HG03064 (cell line): ENCODE results near the gene RRP1.
"Not testable (repeated sequence)": the region's sequence is repeated elsewhere in the genome, so short reads cannot be mapped to it uniquely, and the experiment has no call there.

Experiments
- ATAC-seq: cut with Tn5 transposase; IDR thresholded peaks from one replicate; pipeline ENCODE4 v1.9.1; 2021; ENCODE audit warnings: low read depth; ENCODE audit not compliant: unreplicated experiment

RRP1 gene

DNA sequence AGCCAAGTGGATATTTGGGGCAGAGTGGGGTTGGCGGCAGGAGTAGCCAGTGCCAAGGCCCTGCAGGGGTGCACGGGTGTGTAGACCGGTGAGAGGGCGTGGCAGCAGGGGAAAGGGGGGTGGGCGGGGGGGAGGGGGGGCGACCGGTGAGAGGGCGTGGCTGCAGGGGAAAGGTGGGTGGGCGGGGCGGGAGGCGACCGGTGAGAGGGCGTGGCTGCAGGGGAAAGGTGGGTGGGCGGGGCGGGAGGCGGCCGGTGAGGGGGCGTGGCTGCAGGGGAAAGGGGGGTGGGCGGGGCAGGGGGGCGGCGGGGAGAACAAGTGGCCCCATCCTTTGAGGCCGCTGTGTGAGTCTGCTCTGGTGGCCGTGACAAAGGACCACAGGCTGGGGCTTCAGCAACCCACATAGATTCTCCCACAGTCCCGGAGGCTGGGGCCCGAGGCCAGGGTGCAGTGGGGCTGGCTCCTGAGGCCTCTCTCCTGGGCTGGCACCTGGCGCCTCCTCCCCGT, 25.8 kb downstream of the RRP1 start:
- ATAC-seq: no peak

DNA sequence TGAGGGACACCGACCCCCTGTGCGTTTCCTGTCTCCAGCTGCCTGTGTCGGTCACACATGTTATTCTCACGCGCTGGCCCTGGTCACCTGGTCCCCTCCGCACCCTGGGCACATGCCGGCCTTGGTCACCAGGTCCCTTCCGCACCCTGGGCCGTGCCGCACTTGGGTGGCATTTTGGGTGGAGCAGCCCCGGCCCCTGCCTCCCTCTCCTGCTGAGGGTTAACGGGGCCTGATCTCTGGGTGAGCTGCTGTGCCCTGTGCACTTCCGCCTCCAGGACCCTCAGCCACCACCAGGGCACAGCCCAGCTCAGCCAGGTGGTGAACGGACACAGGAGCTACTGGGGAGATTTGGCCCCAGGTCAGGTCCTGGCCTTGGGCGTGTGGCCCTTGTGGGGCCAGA, 26.6 kb downstream of the RRP1 start:
- no peak for ATAC-seq

DNA sequence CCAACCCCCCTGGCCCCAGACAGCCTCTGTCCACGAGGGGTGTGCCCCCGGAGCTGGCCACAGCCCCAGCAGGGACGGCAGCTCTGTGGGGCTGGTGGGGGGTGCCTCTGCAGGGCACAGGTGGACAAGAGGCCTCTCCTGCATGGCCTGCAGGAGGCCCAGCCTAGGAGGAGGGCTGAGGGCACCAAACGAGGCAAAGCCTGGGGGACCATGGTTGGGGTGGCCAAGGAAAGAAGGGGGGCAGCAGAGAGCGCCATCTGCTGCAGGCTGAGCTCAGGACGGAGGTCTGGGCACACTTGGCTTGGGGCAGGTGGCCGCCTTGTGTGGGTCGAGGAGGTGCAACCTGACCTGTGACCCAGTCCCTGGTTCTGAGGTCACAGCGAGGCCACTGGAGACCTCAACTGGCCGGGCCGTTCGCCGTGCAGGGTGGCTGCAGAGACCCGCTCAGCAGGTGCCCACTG, 27.3 kb downstream of the RRP1 start:
- no peak for ATAC-seq

DNA sequence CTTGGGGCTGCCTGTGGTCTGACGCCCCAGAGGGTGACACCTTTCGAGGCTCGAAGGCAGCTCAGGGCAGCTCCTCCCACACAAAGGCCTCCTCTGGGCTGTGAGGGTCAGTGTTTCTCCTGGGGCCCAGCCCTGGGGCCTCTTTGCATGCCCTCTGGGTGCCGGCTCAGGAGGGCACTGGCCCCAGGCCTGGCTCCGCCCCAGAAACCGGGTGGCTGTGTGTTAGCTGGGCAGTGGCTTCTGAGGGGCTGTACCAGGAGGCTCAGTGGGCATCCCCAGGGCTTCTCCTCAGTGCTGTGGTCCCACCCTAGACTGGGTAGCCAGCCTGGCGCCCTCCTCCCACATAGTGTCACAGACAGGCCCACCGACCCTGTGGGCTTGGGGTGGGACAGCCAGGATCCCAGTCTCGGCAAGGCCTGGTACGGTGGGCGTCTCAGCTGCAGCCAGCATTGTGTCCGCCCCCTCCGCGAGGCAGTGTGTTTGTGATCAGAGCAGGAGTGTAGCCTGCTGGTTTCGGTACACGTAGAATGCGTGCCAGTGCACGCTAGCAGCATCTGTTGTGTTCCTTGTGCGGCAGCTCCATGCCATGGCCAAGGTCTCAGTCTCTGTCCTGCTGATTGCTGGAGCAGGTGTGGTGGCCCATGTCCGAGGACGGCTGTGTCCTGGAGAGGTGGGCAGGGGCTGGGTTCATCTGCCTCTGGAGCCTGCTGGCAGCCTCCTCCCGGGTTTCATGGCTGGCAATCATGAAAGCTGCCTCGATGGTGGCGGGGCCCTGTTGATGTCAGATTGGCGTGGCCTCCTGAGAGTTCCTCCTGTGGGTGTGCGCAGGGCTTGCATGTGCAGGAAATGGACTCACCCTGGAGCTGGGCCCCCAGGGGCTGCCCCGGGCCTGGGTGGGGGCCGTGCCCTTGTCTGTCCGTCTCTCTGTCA, 28.0 kb downstream of the RRP1 start:
- no peak for ATAC-seq

DNA sequence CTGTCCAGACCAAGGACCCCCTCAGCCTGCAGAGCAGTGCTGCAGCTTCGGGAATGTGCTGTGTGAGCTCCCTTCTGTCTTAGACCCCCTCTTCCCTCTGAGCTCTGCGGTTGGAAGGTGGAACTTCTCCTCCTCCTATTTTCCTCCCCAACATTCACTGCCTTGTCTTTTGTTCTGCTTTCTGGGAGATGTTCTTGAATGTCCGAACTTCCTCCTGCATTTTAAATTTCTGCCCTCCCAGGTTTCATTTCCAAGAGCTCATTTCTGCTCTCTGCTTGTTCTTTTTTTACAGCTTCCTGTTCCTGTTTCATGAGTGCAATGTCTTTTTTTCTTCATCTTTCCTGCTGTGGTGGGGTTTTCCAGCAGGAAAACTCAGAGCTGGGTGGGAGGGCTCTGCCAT, 29.3 kb downstream of the RRP1 start:
- ATAC-seq: no peak

DNA sequence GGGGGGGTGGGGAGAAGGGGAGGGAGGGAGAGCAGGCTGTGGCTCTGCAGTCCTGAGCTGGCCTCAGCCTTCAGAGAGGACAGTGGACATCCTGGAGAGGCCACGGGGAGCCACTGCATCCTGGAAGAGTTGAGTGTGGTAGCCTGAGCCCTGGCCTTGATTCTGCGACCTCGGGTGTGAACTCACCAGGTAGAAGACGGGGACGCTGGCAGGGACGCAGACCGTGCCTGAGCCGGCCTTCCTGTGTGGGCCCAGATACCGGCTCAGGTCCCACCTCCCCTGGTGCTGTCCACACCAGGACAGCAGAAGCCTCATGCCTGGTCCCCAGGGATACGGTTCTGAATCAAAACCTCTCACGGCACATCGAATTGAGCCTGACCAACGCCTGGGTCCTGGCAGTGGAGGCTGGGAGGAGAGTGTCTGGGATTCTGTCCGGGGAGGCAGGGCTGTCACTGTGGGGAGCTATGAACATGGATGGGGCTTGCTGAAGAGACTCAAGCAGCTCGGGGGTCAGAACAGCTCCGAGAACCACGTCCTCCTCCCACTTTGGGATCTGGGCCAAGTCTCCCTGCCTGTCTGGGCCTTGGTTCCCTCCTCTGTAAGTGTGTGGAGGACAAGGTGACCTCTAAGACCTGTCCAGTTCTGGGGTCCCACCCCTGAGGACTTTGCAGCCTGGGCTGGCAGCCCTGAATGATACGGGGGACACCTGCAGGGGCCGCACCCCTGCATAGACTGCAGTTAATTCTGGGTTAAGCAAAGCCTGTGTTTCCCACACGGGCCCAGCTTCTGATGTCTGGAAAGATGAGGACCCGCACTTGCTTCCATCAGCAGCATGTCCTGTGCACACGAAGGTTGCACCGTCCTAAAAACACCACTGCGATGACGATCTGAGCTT, 30.4 kb downstream of the RRP1 start:
- no peak for ATAC-seq

DNA sequence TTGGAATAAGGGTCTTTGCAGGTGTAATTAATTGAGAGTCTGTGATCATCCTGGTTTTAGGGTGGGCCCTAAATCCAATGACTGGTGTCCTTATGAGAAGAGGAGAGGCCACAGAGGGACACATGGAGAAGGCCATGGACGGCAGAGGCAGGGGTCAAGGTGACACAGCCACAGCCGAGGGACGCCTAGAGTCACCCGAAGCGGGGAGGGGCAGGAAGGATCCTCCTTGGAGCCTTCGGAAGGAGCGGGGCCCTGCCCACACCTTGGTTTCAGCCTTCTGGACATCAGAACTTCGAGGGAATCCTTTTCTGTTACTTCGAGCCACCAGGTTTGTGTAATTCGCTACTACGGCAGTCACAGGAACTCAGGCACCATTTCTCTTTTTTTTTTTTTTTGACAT, 31.1 kb downstream of the RRP1 start:
- ATAC-seq: no peak

DNA sequence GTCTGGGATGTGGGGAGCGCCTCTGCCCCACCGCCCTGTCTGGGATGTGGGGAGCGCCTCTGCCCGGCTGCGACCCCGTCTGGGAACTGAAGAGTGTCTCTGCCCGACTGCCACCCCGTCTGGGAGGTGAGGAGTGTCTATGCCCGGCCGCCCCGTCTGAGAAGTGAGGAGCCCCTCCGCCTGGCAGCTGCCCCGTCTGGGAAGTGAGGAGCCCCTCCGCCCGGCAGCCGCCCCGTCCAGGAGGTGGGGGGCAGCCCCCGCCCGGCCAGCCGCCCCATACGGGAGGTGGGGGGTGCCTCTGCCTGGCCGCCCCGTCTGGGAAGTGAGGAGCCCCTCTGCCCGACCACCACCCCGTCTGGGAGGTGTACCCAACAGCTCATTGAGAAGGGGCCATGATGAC, 32.8 kb downstream of the RRP1 start:
- not testable (repeated sequence) for ATAC-seq

DNA sequence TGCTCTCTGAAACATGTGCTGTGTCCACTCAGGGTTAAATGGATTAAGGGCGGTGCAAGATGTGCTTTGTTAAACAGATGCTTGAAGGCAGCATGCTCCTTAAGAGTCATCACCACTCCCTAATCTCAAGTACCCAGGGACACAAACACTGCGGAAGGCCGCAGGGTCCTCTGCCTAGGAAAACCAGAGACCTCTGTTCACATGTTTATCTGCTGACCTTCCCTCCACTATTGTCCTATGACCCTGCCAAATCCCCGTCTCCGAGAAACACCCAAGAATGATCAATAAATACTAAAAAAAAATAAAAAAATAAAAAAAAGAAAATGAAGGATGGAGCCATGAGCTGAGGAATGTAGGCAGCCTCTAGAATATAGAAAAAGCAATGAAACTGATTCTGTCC, 33.4 kb downstream of the RRP1 start:
- not testable (repeated sequence) for ATAC-seq

DNA sequence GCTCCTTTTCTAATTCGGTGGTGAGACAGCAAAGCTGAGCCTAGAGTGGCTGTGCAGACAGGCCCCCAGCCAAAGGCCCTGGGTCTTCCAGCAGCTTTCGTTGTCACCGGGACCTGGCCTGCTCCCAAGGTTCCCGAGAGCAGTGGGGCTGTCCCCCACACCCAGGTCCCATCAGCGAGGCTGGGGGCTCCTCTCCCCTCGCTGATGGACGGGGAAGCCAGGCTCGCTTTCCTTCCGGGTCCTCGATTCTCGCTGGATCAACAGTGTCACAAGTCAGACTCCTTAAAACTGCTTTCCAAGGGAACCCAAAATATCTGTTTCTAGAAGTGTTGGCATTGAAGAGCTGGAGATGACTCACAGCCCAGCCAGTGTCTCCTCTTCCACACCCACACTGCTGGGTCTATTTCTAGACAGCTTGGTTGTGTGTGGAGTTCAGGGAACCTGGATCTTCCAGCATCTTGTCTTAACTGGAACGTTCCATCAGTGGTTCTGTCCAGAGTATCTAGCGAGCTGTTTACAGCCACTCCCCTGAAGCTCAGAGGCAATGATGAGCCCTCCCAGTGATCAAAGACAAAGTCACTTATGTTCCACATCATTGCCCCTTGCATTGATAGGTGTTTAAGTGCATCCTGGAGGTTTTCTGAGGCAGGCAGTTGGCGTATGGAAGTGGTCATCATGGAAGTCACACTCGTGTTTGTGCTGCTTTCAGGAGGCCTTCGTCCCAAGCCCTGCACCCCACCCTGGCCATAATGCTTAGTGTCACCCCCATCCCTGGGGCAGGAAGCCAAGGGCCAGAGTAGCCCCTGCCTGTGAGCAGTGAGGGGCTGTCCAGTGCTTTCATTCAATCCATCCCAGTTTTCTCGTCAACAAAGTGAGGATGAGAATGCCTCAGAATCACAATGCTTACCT, 35.2 kb downstream of the RRP1 start:
- no peak for ATAC-seq

DNA sequence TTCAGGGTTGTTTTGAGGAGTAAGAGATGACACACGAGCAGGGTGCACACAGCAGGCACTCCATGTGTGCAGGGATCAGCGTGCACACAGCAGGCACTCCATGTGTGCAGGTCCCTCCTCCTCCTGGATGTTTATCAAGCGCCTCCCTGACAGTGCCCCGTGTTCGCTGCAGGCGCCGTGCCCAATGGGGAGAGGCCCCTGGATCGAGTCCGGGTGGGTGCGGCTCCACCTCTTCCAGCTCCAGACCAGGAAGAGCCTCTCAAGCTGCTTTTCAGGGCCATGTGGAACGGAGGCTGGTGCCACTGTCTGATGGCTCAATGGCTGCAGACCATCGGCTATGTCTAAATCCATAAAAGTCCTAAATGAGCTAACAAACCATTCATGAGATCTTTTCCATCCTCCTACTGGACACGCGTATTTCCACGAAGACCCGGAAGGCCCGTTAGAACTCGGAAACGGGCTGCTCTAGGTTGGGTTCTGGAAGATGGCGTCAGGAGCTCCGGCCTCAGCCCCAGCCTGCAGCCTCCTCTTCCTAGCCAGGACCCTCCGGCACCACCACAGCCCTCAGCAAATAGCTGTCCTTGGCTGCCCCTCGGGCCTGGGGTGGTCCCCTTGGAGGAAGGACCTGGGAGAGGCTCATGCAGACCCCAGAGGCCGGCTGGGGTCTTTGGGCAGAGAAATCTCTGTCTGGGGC, 36.0 kb downstream of the RRP1 start:
- ATAC-seq: no peak

DNA sequence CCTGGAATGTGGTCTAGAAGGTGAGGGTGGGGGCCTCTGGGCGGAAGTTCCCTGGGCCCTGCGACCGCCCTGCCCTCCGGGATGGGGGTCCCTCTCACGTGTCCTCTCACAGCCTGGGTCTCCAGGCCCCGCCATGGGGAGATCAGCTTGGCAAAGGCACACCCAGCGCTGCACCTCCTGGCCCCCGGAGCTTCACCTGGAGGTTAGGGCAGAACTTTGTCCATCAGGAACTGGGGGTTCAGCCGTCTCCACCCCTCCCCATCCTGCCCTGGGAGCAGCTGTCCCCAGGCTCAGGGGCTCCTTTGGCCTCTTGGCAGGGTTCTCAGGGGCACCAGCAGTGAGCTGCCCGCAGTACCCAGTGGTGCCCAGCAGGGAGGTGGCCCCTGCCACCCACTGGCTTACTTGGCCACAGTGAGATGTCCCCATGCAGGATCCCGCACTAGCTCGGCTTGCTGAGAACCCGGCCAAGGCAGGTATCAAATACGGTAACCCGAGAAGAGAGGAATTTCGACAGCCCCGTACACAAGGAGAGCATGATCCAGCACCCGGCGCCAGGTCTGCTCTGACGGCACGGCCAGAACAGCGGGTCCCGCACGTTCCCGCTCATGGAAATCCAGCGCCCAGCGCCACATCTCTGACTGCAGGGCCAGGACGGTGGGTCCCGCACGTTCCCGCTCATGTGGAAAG, 36.7 kb downstream of the RRP1 start:
- ATAC-seq: no peak

DNA sequence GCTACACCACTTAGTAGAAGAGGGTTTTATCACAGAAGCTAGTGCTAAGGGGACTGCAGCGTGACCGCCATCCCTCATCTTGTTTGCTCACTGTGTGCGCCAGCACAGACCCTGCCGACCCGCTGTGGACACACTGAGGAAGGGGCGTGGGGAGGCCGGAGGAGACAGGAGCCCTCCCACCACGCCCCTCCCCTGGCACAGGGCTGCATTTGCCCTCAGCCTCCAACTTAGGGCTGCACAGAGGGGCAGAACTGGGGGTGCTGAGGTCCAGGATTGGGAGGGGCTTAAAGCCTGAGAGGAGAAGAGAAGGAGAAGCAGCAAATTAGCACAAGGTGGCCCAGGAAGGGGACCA, 37.2 kb downstream of the RRP1 start:
- ATAC-seq: no peak

DNA sequence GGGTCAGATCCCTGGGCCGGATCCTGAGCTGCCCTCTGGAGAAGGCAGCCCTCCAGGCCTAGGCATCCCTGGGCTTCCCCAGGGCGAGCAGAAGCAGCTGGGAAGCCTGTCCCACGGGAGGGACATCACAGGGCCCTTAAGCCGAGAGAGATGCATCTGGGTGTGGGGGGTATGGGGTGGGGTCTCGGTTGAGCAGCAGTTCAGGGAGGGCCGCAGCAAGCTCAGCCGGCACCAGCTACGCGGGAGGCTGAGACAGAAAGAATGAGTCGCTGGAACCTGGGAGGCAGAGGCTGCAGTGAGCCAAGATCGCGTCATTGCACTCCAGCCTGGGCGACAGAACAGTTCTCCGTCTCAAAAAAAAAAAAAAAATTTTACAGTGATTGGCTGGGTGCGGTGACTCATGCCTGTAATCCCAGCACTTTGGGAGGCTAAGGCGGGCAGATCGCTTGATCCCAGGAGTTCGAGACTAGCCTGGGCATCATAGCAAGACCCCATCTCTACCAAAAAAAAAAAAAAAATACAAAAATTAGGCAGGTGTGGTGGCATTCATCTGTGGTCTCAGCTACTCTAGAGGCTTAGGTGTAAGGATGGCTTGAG, 37.7 kb downstream of the RRP1 start:
- no peak for ATAC-seq

DNA sequence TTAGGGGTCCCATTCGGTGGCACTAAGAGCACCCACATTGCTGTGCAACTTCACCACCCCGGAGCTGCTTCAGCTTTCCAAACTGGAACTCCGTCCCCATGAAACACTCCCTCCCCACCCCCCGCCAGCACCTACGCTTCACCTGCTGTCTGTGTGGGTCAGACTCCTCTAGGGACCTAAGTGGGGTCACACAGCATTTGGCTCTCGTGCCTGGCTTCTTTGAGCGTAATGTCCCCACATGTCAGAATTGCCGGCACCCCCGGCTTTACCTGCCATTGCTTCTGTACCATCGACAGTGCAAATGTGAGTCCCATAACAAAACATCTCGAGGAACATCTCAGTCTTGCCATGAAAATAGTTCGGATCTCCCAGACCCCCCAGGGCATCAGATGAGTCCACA, 39.8 kb downstream of the RRP1 start:
- ATAC-seq: no peak

DNA sequence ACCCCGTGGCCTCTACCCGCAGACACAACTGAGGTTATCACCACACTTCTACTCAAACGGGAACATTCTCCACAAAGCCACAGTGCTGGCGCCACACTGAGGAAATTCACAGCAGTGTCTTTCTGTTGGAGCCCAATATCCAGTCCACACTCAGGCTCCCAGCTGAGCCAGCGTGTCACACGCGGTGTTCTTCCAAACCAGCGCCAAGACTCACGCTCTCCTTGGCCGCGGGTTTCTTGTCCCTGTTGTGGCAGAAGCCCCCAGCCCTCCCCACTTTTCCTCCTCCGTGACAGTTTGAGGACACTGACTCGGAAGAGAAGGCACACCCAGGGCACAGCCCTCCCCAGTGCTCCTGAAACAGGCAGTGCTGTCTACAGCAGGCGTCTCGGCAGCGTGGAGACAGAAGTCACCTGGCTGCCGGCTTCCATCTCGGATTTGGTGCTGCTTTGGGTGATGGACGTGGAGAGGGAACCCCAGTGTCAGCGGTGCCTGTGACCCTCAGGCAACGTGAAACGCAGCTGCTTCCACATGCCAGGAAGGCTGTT, 40.3 kb downstream of the RRP1 start:
- no peak for ATAC-seq

DNA sequence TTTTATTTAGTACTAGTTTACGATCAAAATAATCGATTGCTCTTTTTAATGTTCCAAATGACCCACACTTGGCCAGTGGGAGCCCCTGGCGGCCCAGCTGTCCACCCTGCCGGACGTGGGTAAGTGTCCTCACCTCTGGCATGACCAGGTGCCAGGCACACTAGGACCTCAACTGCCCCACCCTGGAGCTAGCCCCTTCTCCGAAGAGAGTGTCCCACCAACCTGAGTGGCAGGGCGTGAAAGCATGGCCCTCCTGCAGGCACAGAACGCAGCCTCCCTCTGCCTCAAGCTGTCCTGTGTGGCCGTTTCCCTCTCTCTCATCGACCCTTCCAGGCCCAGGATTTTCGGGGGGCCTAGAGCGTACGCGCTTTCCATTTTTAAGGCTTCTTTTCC, 42.8 kb downstream of the RRP1 start:
- no peak for ATAC-seq

DNA sequence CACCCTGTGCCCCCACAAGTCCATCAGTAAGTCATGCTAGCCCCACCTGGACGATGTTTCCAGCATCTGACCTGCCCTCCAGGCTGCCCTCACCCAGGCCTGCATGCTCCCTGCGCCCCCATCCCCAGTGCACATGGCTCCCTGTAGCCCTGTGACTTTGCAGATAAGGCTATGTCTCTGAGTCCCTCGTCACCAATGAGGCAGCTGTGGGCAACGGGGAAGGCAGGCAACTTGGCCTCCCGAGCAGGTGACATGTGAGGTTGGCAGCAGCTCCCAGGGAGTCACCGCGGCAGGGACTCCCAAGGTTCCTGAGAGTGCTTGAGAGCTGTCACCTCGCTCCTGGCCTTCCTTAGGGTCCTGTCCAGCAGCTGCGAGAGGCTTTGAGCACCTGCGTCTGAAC, 43.3 kb downstream of the RRP1 start:
- ATAC-seq: no peak
